Measurements from ENCODE around the gene NOP56.
"Not testable (repeated sequence)": the region's sequence is repeated elsewhere in the genome, so short reads cannot be mapped to it uniquely, and the experiment has no call there.

The NOP56 gene

DNA sequence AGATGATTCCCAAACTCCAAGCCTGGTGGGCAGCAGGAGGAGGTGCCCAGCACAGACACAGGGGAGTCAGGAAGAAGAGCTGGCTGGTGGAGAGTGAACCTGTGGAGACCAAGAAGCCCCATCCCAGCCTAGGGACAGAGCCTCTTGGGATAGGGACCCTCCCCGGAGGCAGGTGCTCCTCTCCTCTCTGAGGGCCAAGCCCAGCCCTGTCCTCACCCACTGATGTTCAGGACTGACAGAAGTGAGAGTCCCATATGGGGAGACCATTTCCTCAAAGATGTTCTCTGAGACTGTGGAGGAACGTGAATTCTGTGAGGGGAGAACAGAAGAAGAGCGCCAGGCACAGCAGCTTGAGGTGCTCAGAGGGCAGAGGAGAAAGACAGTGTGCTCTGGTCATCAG, 37.8 kb downstream of the NOP56 start:
- no peak for DNase-seq

DNA sequence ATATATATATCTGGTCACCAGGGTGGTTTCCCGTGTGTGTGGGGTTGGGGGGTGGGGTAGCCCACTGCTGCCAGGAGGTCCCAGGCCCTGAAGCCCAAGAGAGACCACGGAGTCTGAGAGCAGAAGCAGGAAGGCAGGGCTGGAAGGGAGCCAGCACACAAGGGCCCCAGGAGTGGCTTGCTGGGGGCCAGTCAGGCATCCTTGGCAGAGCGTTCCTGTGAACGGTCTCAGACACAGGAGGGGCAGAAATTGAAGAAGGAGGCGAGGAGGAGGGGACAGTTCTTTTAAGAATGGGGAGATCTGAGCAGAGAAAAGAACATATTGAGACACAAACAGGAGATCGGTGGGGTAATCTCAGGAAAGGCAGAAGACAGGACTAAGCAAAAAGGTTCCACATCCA, 38.3 kb downstream of the NOP56 start:
- DNase-seq: peak; percentile 30

DNA sequence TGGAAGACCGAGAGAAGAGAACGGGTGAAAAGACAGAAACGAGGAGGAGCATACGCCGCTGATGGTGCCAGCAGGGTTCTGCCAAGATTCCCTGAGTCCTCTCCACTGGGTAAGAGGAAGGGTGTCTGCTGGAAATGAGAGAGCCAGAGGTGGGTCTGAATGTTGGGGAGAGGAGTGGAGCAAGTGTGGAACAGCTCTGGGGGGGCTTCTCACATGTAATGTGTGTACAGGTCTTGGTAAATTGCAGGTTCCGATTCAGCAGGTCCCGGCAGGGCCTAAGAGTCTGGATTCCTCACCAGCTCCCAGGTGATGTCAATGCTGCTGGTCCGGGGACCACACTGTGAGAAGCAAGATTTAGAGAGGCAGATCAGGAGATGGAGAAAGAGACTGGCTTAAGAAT, 38.7 kb downstream of the NOP56 start:
- no peak for DNase-seq

DNA sequence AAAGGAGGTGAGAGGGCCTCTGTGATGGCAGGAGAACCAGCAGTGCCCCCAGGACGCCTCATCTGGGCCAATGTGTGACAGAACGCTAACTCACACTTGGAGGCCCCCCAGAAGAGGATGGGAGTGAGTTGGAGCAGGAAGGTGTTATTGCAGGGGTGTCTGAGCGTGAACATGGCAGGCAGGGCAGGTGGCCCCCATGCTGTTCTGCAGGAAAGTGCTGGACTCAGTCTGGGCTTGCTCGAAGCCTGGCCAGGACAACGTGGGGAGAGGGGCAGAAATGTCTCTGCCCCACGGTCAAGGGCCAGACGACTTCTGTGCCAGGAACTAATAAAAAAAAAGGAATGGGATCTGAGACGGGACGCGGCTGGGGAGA, 39.2 kb downstream of the NOP56 start:
- no peak for DNase-seq

DNA sequence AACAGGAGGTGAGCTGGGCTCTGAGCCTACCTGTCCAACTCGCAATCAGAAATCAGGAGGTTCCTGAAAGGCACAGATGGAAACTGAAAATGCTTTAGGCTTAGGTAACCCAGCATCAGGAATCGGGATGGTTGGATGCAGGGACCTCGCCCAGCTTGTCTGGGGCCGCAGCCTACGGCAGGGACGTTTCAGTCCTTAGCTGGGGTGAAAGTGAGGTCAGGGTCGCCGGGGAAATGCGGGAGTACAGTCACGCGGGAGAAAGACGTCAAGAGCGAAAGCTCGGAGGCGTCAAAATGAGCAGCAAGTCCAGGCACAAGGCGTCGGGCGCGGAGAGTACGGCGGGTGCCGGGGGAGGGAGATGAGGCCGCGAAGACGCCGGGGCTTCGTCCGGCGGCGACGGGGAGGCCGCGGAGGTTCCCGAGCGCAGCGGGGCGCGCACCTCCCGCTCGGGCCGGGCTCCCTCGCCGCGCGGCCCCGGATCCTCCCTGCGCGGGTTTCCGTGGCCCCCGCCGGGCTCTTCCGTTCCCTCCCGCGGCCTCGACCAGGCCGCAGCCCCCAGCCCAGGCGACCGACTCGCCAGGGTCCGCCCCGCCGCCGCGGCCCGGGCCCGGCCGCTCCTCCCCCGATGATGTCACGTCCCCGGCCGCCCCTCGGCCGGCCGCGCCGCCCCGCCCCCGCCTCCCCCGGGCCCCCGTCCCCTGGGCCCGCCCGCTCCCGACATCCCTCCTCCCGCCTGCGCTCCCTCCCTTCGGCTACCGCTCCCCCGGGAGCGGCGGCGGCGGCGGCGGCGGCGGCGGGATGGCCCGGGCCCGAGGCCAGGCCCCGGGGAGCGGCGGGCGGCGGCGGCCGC, 39.8 kb downstream of the NOP56 start, which contains the start of gene EBF4:
Gene EBF4 (plus strand): TSS at position 745 of the 850 bp plus-strand sequence. CDS start 866 bp downstream, outside the sequence.
- DNase-seq: no peak

DNA sequence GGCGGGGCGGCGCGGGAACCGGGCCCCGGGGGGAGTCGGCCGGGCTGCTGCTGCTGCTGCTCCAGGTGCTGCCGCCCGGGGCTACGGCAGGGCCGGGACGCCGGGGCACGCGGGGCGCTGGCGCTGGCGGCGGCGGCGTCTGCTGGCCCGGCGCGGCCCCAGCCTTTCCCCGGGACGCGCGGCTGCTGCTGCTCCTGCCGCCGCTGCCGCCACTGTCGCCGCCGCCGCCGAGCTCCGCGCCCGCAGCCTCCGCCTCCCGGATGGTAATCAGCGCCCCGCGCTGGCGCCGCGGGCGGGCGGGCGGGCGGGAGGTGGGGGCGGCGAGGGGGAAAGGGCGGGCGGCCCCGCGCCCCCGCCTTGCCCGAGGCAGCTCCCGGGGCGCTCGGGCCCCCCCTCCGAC, 40.5 kb downstream of the NOP56 start:
- no peak for DNase-seq

DNA sequence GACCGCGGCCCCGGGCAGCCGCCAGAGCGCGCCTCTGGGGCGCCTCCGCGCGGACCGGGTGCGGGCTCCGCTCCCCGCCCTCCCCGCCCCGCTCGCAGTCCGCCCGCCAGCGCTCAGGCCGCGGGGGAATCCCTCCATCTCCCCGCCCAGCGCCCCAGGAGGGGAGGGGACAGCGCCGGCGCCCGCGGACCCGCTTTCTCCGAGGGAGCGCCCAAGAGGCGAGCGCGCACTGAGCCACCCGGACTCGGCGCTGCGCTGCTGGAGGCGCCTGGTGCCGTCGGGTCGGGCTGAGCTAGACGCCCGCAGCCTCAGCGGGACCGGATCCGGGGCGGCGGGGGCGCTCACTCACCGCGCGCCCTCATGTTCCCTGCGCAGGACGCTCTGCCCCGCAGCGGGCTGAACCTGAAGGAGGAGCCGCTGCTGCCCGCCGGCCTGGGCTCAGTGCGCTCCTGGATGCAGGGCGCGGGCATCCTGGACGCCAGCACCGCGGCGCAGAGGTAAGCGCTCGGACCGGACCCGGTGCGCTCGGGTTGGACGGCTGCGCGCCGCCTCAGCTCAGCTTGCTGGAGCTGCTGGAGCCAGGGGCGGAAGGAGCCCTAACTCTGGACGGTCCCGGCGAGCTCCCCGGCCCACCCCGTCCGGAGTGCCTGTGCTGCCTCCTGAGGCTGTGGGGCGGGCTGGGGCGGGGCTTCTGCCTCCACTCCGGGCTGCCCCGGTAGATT, 41.0 kb downstream of the NOP56 start:
- no peak for DNase-seq

DNA sequence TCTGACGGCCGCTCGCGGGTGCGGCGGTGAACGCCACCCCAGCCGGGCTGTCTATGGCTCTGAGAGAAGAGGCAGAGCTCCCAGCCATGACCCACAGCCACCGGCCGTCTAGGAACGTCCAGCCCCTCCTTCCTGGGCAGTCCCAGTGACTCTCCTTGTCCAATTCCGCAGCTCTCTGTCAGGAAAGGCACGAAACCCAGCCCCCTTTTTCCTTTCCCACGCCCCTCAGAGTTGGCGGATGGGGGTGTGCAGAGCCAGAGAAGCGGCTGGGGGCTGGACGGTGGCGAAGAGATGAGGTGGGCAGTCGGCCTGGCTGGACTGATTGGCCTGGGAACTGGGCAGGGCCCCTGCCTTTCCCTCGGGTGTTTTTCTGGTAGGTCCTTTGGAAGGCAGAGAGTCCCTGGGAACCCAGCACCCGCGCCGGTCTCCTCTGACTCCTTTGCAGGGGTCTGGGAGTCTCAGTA, 41.6 kb downstream of the NOP56 start:
- DNase-seq: no peak

DNA sequence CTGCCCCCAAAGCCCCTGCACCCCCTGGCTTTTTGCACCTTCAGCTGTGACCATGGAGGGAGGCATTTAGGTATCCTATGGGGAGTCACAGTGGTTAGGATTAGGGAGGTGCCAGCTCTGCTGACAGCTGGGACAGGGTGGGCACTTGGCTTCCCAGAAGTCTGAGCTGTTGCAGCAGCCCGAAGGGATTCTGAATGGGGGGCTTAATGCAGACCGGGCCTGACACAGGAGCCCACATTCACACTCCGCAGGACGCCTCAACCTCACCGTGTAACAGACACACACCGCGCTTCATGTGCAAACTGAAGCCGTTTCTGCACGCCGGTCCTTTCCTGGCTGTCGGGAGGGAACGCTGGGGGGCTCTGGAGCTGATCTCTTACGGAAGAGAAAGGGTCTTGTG, 42.1 kb downstream of the NOP56 start:
- no peak for DNase-seq

DNA sequence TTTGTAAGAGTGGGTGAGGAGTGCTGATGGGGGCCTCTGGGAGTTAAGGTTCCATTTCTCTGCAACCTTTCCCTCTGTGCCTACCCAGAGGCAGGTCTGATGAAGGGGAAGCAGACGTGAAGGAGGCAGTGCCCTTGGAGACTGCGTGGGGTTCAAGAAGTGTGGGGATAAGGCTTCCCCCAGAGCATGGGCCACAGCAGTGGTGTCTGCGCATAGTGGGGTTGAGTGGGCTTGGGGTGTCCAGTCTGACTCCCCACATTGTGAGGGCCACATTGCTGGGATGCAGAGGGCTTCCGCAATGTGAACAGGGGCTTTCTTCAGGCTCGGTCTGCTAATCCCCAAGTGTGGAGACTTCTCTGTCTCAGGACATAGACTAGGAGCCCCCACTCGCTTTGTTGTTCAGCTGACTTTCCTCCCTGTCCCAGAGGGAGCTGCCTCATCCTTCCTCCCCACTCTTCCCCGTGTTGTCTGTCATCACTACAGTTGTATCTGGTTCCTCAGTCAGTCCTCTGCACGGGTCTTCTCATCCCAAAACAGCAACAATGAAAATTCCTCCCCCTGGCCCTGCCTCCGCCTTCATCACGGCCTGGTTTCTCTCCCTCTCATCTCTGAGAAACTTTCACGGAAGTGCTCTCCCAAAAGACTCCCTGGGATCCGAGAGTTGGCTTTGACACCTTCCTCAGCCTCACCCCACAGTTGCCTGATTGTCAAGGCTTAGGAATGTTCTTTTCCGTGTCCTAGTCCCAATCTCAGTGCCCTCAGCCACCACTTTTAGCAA, 43.0 kb downstream of the NOP56 start:
- no peak for DNase-seq

DNA sequence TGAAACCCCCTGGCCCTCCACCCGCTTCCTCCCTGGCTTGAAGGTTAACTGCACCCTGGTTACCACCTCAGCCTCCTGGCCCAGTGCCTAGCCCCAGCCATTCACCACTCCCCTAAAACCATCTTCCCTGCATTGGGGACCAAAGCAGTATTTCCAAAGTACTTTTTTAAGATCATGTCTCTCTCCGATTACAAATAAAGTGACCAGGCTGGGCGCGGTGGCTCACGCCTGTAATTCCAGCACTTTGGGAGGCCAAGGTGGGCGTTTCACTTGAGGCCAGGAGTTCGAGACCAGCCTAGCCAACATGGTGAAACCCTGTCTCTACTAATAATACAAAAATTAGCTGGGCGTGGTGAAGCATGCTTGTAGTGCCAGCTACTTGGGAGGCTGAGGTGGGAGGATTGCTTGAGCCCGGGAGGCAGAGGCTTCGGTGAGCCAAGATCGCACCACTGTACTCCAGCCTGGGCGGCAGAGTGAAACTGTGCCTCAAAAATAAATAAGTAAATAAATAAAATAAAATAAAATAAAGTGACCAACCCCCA, 43.6 kb downstream of the NOP56 start:
- DNase-seq: not testable (repeated sequence)

DNA sequence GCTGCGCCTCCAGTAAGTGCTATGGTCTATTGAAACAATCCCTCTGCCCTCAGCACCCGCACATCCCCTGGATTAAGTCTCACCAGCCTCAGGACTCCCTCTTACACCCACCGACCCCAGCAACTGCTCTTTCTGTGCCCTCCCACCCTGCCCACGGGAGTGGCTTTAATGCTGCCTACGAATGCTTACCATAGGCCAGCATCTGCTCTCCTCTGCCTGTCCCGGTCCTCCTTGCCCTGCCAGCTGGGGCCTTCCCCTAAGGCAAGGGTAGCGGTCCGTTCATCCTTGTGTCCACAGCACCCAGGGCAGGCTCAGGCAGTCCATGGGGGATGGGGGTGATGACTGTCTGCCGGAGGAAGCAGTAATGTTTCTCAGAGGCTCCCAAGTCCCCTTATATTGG, 44.2 kb downstream of the NOP56 start:
- DNase-seq: no peak

DNA sequence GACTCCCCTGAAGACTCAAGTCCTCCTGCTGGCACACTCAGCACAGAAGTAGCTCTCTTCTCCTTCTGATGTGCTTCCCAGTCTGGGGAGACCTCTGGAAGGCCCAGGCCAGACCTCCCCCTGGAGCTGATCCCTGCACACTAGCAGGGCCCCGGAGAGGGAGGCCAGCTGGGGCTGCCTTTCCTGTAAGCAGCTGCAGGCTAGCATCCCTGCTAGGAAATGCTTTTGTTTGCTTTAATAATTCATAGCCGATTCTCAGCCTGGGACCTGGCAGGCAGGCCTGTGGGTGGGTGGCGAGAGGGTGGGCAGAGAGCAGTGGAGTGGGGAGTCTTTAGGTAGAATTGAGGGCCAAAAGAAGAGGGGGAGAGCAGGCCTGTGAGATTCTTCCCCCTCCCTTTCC, 45.3 kb downstream of the NOP56 start:
- no peak for DNase-seq

DNA sequence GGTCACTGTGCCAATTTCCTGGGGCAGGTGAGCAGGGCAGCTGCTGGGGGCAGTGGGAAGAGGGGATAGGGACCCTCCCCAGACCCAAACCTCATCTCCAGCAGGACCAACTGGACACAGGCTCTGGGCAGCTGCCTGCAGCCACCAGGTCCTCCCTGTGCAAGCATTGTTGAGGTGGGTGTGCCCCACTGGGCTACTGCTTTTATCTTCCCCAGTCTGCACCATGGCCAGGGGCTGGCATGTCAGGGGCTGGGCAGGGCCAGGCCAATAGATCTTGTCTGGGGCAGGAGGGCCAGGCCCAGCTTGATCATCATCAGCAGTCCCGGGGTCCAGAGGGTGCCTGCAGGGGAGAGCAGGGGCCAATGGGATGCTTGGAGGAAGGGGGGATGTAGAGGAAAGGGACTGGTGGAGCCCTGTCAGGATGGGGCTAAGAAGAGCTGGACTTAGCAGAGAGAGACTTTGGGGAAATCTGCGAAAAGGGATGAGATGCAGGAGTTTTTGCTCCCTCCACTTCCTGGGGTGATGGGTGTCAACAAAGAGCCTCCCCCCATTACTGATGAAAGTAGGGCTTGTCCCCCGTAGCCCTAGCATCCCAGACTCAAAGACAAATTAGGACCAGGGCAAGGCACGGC, 45.9 kb downstream of the NOP56 start:
- no peak for DNase-seq

DNA sequence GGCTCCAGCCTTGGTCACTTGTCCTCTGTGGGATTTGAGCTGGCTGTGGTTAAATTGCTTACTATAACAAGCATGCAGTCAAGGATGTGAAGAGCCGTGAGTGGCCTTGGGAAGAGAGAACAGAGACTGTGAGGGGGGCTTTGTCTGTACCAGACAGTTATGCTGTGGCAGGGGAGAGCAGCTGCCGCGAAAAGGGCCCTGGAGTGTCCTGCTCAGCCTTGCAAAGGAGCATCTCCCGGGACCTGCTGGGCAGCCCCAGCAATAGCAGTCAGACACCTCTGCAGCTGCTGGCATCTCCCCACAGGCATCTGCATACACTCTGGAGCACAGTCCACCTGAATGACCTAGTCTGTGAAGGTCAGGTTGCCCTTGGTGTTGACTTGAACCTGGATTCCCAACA, 46.5 kb downstream of the NOP56 start:
- no peak for DNase-seq

DNA sequence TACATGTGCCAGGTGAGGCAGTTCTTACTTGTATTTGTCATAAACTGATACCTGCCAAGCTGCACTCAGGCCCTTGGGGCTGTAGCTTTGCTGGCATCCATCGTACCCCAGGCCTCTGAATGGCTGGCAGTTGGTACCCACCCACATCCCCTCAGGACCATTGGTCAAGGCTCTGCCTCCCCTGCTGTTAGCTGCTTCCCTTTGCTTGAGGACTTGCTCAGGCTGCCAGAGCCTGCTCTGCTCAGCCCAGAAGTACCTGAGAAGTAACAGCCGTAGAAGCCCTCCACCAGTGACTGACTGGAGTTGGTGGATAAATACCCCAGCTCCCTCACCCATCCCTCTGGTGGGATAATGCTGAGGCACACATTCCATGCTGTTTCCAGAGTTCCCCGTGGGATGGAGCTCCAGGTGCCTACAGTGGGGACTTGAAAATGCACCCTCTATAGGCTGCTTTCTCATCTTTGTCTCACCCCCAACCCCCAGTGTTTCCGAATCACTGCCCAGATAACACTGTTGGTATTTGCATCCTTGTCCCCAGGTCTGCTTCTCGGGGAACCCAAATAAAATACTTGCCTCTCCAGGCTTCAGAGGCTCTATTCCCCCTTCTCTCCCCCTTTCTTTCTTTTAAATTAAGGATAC, 47.5 kb downstream of the NOP56 start:
- no peak for DNase-seq

DNA sequence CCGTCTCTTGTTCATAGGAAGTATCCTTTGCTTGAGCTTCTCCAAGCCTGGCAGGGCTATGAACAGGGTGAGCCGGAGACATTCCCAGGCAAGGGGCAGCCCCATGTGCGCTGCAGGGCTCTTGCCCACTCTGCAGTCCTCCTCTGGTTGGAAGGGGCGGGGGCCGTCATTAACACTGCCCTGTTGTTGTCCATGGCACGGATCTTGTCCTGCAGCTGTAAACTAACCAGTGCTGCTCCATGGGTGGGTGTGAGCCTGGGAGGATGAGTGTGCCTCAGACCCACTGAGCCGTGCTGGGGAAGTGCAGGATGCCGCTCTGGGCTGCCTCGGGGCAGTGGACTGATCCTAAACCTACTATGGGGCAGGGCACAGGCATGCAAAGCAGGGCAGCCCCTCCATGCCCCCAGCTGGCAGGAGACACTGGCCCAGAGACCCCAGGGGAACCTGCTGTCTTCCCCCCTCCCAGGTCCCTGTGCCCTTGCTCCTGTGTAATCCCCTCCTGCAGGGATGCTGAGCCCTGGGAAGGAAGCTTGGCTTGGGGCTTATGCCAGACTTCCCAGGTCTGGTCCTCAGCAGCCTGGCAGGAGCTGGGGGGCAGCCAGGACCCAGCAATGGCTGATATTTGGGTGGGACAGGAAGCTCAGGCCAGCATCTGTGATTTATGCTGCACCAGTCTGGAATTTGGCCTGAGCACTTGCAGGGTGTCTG, 48.6 kb downstream of the NOP56 start:
- no peak for DNase-seq

DNA sequence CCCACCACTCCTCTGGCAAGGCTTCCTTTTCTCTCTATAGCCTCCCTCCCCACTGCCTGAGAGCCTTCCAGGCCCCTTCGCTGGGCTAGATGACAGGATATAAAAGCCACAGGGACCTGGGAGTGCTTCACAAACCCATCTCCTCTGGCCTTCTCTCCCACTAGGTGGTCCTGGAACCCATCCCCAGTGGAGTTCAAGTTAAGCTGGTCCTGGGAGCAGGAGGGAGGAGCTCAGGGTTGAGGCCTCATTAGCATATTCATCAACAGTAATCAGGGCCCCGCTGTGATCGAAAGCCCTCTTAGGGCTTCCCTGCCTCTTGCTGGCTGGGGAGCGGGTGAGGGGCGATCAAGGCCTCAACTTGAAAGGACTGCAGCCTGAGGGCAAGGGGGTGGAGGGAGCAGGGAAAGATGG, 49.2 kb downstream of the NOP56 start:
- no peak for DNase-seq

DNA sequence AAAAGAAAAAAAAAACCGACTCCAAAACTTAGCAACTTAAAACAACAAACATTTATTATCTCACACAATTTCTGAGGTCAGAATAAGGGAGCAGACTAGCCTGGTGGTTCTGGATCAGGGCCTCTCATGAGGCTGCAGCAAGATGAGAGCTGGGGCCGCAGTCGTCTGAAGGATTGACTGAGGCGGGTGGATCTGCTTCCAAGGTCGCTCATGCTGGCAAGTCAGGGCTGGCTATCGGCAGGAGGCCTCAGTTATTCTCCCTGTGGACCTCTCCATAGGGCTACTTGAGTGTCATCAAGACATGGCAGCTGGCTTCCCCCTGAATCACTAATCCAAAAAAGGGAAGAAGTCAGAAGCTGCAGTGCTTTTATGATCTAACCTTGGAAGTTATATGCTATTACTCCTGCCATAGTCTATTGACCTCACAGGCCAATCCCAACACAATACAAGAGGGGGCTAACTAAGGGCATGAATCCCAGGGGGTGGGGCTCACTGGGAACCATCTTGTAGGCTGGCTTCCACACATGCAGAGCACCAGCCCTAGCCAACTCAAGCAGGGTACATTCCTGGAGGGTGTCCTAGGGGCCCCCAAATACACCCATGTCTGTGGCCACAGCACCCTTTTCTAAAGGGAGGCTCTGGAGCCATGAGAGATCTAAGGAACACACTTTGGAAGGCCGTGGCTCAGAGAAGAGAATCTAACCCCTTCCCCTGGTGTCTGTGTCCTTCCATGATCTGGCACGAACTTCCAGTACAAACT, 51.5 kb downstream of the NOP56 start:
- DNase-seq: no peak

DNA sequence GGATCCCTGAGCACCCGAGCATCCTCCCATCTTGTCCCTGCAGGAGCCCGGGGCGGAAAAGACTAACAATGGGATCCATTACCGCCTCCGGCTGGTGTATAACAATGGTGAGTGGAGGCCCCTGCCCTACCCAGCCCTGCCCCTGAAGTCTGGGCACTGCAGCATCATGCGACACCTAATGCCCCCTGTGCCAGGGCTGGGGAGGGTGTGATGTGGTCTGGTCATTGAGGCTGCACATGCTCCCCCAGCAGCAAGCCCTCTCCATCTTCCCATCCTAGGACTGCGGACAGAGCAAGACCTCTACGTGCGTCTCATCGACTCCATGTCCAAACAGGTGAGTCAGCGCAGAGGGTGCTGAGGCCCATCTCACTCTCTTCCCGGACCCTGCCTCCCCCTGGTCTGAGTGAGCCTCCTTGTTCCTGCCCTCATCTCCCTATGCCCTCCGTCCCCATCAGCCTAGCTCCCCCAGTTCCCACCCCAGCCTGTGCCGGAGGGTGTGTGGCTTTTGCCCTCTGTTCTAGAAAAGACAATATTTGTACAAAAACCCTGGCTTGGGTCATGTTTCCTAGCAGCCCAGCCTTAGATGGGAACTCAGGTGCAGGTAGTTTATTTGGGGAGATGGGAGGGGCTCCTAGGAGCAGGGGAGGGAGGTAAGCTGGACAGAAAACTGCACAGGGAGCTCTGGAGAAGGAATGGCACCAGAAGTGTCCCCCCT, 53.7 kb downstream of the NOP56 start:
- no peak for DNase-seq
